Measurements from ENCODE around the gene CCBE1. TPM values are rescaled to one million over a fixed set of nuclear protein-coding genes. Genes with fewer than 3 reads are reported as not detected.

Gene CCBE1
- polyA plus RNA-seq, 4 donors, result 33.2 to 45.3 (median 40.1) TPM

DNA sequence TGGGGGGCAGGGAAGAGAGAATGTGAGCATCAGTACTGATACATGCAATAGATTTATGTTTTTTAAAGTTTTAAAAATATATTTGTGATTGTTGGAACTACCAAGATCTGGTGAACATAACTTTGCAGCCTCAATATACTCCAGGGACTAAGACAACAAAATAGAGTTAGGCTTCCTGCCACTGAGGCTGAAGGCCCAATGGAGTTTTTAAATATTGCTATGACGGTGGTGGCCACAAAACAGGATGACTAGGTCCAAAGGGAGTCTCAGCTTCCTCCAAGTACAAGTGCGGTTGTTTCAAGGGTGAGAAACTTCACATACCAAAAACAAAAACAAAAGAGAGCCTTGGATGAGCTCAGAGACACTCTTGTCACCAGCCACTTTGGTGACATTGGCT is 72.9 kb downstream of the CCBE1 start:
- DNase-seq (ENCODE audit: low read depth in 4 of 4, low spot score in 2 of 4), result no peak

DNA sequence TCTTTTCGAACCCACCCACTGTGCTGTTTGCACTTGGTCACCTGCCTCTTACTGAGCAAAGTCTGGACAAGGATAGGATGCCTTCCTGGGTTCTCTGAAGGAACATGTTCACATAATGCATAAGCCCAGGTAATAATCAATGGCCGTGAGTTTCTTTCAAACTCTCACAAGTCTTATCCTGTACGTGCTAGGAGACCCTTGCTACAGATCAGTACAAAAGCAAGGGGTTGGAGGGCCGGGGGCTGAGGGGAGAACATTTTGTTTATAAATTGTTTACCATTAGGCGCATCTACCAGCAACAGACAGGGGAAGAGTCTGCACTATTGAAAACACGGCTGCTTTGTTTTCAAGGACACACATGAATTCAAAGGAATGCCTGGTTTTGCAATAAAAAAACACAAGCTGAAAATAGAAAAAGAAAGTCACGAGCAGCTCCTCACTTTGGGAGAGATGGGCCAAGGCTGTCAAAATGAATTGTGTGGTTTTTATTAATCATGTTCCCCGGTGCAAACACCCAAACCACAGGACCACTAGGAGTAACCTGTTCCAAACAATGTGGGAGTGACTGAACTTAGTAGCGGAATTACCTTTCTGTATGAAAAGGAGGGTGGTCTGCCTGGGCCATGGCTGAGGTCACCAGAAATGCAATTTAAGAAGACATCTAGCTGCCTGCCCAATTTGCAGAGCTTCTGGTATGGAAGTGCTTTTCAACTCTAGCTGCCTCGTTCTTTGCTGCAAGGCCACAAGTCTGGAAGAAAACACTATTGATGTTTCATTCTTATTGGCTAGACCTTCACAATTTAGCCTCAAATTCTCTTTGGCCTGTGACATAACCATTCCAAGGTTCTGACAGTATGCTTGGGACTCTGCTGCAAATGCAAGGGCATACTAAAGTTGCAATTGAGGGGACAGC is 73.5 kb downstream of the CCBE1 start:
- DNase-seq (ENCODE audit: low read depth in 4 of 4, low spot score in 2 of 4), result no peak

- no peak for DNase-seq (ENCODE audit: low read depth in 4 of 4, low spot score in 2 of 4)
Measured at GRCh38 chr18:59621027-59621426, 76.2 kb downstream of the CCBE1 start.

DNA sequence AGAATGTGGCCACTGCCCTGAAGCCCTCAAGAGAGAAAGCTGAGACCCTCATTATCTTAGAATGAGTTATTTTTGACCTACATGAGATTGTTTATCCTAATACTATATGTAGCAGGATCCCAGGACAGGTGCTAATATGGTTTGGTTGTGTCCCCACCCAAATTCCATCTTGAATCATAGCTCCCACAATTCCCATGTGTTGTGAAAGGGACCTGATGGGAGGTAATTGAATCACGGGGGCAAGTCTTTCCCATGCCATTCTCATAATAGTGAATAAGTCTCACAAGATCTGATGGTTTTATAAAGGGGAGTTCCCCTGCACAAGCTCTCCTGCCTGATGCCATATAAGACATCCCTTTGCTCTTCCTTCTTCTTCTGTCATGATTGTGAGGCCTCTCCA is 76.8 kb downstream of the CCBE1 start:
- DNase-seq (ENCODE audit: low read depth in 4 of 4, low spot score in 2 of 4), result no peak

- DNase-seq (ENCODE audit: low read depth in 4 of 4, low spot score in 2 of 4), result no peak
Measured at GRCh38 chr18:59619816-59620215, 77.4 kb downstream of the CCBE1 start.

DNA sequence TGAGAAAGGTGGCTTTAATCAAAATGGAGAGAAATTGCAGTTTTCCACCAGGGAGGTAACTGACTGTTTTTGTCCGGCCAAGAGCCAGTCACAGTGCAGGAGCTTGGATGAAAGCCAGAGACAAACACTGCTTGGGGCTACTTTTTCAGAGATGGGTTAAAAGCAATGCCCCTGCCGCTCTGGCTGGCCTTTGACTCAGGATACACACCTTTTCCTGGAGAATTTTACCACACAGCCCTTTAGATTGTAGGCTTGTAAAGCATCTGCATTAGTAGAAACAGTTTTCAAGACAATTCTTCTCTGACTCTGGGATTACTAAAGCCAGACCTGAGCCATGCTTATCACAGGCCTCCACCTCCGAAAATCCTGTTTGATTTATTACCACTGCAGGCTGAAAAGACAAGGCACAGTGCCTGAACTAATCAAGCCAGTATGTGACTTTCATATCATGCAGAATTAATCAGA is 79.7 kb downstream of the CCBE1 start:
- no peak for DNase-seq (ENCODE audit: low read depth in 4 of 4, low spot score in 2 of 4)

DNA sequence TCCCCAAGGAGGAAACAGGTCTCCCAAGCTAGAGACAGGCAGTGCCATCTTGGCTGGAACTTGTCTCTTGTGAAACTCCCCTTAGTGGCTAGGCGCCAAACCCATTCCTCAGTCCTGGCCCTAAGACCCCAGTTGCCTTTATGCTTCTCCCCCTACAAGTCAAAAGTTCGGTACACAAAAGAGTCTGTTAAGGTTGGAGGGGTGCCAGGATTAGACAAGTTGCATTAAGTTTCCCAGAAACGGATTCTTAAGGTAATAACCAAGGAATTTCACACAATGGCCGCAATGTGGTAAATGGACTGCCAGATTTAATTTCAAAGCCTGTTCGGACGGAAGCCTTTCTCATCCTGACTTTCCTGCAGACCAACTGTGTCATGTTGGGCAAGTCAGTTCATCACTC is 80.7 kb downstream of the CCBE1 start:
- DNase-seq (ENCODE audit: low read depth in 4 of 4, low spot score in 2 of 4), result no peak

DNA sequence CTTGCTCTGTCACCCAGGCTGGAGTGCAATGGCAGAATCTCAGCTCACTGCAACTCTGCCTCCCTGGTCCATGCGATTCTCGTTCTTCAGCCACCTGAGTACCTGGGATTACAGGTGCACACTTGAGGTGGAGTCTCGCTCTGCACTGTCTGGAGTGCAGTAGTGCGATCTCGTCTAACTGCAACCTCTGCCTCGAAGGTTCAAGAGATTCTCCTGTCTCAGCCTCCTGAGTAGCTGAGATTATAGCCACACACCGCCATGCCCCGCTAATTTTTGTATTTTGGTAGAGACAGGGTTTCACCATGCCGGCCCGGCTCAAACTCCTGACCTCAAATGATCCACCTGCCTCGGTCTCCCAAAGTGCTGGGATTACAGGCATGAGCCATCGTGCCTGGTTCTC is 83.3 kb downstream of the CCBE1 start:
- DNase-seq (ENCODE audit: low read depth in 4 of 4, low spot score in 2 of 4), result no peak

DNA sequence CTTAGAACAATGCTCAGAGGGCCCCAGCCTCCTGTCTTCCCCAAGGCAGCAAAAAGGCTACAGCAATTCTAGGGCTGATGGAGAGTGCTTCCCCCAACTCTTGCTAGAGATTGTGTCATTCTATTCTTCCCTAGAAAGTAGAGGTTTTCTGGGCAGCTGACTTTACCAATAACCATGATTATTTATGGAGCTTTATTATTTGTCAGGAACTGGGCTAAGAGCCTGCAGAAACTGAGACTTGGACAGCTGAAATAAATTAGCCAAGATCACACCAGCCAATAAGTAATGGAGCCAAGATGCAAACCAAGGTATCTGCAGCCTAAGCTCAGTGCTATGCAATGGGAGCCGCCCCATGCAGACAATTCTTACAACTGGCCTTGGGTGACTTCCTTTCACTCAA is 84.8 kb downstream of the CCBE1 start:
- no peak for DNase-seq (ENCODE audit: low read depth in 4 of 4, low spot score in 2 of 4)

DNA sequence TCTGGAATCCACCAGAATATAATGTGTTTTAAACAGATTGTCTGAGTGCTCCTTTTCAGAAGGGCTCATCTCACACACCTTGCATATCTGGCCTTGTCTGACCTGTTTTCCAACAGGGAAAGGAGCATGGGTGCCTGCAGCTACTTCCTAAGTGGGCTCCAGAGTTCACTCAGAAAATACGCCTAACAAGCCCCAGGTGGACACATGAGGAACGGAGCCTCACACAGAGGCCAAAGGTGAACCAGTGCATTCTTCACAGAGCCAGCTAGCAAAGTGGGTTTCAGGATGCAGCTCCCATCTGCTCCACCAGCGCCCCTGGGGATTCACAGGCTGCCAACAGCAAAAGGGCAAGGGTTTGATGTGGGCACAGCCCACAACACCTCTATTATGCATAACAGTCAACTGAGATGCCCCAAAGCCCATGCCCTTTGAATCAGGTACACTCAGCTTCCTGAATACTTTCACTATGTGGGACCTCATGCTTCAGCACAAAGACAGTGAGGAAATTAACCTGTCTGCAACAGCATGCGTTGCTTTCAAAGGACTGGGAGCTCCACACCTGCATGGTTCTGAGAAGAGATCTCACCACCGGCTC is 86.6 kb downstream of the CCBE1 start:
- no peak for DNase-seq (ENCODE audit: low read depth in 4 of 4, low spot score in 2 of 4)

GRCh38 chr18:59609654-59610053 is 87.6 kb downstream of the CCBE1 start:
- DNase-seq (ENCODE audit: low read depth in 4 of 4, low spot score in 2 of 4), result no peak

- DNase-seq (ENCODE audit: low read depth in 4 of 4, low spot score in 2 of 4), result no peak
Measured at GRCh38 chr18:59607471-59607870, 89.8 kb downstream of the CCBE1 start.

- DNase-seq (ENCODE audit: low read depth in 4 of 4, low spot score in 2 of 4), result no peak
Measured at GRCh38 chr18:59607078-59607379, 90.2 kb downstream of the CCBE1 start.

- peak in 1 of 4 donors; percentile 40 for DNase-seq (ENCODE audit: low read depth in 4 of 4, low spot score in 2 of 4)
Measured at GRCh38 chr18:59606193-59607077, 90.8 kb downstream of the CCBE1 start.

DNA sequence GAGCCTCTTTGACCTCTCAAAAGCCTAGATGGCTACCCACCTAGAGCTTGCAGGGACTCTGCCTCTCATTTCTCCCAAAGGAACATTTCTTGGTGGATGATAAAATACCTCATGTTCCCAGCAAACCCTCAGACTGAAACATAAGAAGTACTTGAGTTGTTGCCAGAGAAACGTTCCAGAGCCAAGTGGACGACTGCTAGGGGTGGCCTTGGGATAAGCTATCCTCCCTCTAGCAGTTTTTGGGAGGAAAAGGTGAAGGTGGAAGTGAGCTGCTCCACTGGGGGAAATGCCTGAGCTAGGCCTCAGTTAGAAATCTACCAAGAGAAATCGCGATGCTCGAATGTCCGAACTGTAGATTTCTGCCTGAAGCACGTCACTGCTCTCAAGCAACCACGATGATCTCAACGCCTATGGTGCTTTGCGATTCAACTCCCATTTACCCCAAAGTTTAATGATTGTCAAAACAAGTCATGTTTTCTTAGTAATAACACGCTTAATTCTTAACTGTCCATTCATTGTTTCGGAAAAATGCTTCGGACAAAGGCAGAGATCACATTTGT is 91.5 kb downstream of the CCBE1 start:
- no peak for DNase-seq (ENCODE audit: low read depth in 4 of 4, low spot score in 2 of 4)

- DNase-seq (ENCODE audit: low read depth in 4 of 4, low spot score in 2 of 4), result no peak
Measured at GRCh38 chr18:59604877-59605276, 92.3 kb downstream of the CCBE1 start.

DNA sequence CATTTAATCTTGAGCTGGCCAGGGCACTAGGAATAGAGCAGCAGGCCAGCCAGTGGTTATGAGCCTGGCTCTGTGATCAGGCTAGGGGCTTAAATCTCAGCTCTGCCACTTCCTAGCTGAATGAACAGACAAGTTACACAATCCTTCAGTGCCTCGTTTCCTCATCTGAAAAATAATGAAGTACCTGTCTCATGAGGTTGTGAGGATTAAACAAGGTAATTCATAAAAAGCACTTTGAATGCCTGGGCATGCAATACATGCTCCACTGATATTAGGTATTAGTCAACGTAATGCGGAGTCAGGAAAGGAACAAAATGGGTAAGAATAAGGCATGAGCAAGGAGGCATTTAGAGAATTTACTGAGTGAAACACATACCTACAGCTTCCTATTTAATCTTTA is 100.2 kb downstream of the CCBE1 start:
- DNase-seq (ENCODE audit: low read depth in 4 of 4, low spot score in 2 of 4), result no peak

DNA sequence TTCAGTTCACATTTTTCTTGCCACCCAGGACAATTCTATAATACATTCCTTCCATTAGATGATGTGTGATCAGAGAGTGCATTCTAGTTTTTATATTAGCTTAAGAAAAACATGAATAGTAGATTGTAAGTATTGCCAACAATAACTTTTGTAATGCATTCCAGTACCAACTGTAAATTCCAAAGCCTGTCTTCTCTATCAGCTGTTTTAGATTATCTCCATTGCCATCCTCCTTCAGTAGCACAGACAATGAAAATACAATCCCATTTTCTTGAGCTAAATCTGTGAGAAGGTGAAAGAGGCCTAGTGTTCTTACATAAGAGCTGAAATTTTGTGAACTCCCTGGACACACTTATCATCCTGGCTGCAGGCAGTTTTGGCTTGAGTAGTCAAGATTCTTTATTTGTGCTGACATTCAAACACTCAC is 103.9 kb downstream of the CCBE1 start:
- no peak for DNase-seq (ENCODE audit: low read depth in 4 of 4, low spot score in 2 of 4)

GRCh38 chr18:59592624-59593023 is 104.6 kb downstream of the CCBE1 start:
- no peak for DNase-seq (ENCODE audit: low read depth in 4 of 4, low spot score in 2 of 4)

GRCh38 chr18:59582395-59582794 is 114.8 kb downstream of the CCBE1 start:
- no peak for DNase-seq (ENCODE audit: low read depth in 4 of 4, low spot score in 2 of 4)

- DNase-seq (ENCODE audit: low read depth in 4 of 4, low spot score in 2 of 4), result no peak
Measured at GRCh38 chr18:59579509-59579908, 117.7 kb downstream of the CCBE1 start.

Measured in left renal cortex interstitium (tissue), 4 donors.